Esophagus muscularis mucosa (tissue), 3 donors: Measurements from ENCODE around the gene MEX3B.

Experiments used
- POLR2AphosphoS5 ChIP-seq, 2 donors: sonication (generic); formaldehyde crosslinking; IDR thresholded peaks; one replicate each; pipeline ENCODE4 v1.6.1; 2017; ENCODE audit warnings: antibody characterized with exemption in 2 of 2
- TF ChIP-seq, protein P1 (sequence below), 3 experiments: fragments of 200-600 bp in 2 of 3; fragments of 450-650 bp in 1 of 3; sonication (generic) in 2 of 3; IDR thresholded peaks; one replicate each; pipeline ENCODE4 v1.5.1; 2017 to 2019; ENCODE audit warnings: antibody characterized with exemption in 3 of 3, mild to moderate bottlenecking in 2 of 3, moderate library complexity in 1 of 3

DNA sequence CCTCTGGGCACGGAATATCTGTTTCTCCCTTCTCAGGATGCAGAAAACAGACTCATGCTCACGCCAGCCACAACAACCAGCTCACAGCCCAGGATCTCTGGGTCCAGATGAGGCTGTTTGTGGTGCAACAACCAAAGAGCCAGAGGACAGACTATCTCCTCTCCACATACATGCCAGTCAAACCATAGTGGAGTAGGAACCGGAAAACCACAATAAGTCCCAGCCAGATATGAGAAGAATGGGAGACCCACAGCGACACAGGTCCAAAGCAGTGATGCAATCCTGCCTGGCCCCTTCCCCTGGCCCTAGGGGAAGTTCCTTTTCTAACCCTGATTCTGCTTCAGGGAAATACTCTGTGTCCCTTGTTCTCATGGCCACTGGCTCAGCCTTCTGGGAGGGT, 27.6 kb downstream of the MEX3B start:
- TF ChIP-seq, protein P1, sequence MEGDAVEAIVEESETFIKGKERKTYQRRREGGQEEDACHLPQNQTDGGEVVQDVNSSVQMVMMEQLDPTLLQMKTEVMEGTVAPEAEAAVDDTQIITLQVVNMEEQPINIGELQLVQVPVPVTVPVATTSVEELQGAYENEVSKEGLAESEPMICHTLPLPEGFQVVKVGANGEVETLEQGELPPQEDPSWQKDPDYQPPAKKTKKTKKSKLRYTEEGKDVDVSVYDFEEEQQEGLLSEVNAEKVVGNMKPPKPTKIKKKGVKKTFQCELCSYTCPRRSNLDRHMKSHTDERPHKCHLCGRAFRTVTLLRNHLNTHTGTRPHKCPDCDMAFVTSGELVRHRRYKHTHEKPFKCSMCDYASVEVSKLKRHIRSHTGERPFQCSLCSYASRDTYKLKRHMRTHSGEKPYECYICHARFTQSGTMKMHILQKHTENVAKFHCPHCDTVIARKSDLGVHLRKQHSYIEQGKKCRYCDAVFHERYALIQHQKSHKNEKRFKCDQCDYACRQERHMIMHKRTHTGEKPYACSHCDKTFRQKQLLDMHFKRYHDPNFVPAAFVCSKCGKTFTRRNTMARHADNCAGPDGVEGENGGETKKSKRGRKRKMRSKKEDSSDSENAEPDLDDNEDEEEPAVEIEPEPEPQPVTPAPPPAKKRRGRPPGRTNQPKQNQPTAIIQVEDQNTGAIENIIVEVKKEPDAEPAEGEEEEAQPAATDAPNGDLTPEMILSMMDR (IDR thresholded peaks at IDR 0.05), result no peak
- TF ChIP-seq POLR2AphosphoS5 (IDR thresholded peaks at IDR 0.05), result no peak
